Lung (tissue), 12 donors: ENCODE data around the gene ZNF473. TPM values are rescaled to one million over a fixed set of nuclear protein-coding genes. Genes with fewer than 3 reads are reported as not detected.

Experiments
- ATAC-seq: fragments of 200-7000 bp; cut with Tn5 transposase; one replicate; pipeline ENCODE4 v1.9.1; 2020; ENCODE audit warnings: moderate number of reproducible peaks; ENCODE audit not compliant: insufficient read depth, low FRiP score
- DNase-seq, 3 donors: peaks; one replicate each; pipeline ENCODE4 v3.0.0-alpha.2; 2013 to 2017
- H3K27ac ChIP-seq, 2 donors: one replicate each; pipeline ENCODE4 v1.5.1; 2013; ENCODE audit warnings: mild to moderate bottlenecking in 2 of 2, moderate library complexity in 2 of 2, control low read depth in 1 of 2, inconsistent platforms in 1 of 2, low read depth in 1 of 2, low read length in 1 of 2
- H3K27me3 ChIP-seq, 3 donors: one replicate each; pipeline ENCODE4 v1.5.1; 2013; ENCODE audit warnings: low read length in 2 of 3; ENCODE audit not compliant: control insufficient read depth in 3 of 3, insufficient read depth in 3 of 3
- H3K36me3 ChIP-seq, 4 donors: one replicate each; pipeline ENCODE4 v1.5.1; 2013; ENCODE audit warnings: low read length in 4 of 4, mild to moderate bottlenecking in 1 of 4, moderate library complexity in 1 of 4; ENCODE audit not compliant: control insufficient read depth in 4 of 4, insufficient read depth in 4 of 4
- H3K4me1 ChIP-seq, 5 donors: one replicate each; pipeline ENCODE4 v1.5.1; 2013; ENCODE audit warnings: low read length in 5 of 5, mild to moderate bottlenecking in 2 of 5, moderate library complexity in 1 of 5; ENCODE audit not compliant: control insufficient read depth in 5 of 5, insufficient read depth in 5 of 5
- H3K4me3 ChIP-seq: one replicate; pipeline ENCODE4 v1.5.1; 2013; ENCODE audit warnings: mild to moderate bottlenecking, control low read depth, moderate library complexity
- H3K9ac ChIP-seq, 2 donors: one replicate each; pipeline ENCODE4 v1.5.1; 2013; ENCODE audit warnings: low read length in 2 of 2, control low read depth in 1 of 2; ENCODE audit not compliant: insufficient read depth in 1 of 2
- H3K9me3 ChIP-seq, 4 donors: one replicate each; pipeline ENCODE4 v1.5.1; 2013; ENCODE audit warnings: low read length in 3 of 4, mild to moderate bottlenecking in 1 of 4, moderate library complexity in 1 of 4; ENCODE audit not compliant: control insufficient read depth in 4 of 4, insufficient read depth in 3 of 4
- WGBS, 2 donors: extraction: QIAGEN DNeasy Blood & Tissue Kit; methylation state at CpG; one replicate each; pipeline ENCODE4 v1.1.7; 2013; 5-methylcytosine and 5-hydroxymethylcytosine counted together
- polyA plus RNA-seq, 2 donors: library from polyadenylated mRNA; stranded (reverse); fragments of 200-250 nt; gene quantifications; one replicate each; pipeline ENCODE4 v1.2.1, GENCODE V29; 2013
- total RNA-seq, 2 donors: library from RNA; depleted of rRNA in 1 of 2; stranded (reverse); fragments of >200 nt in 1 of 2; gene quantifications; one replicate each; pipeline ENCODE4 v1.2.1, GENCODE V29; 2014 to 2021
- TF ChIP-seq, protein P1 (sequence below): IDR thresholded peaks from 2 replicates; pipeline ENCODE4 v1.5.1; 2012; ENCODE audit warnings: mild to moderate bottlenecking; ENCODE audit errors: control extremely low read depth, extremely low read depth
- donor health status: control.
- donor health status: control.
- donor health status: Bipolar disorder and iron deficiency.
- donor health status: healthy.
- donor health status: DM: yes; HTN: yes; CAD: no.

ZNF473 gene
- total and polyA plus RNA-seq, 4 donors, result 2.8 to 10.4 (median 6.6) TPM

DNA sequence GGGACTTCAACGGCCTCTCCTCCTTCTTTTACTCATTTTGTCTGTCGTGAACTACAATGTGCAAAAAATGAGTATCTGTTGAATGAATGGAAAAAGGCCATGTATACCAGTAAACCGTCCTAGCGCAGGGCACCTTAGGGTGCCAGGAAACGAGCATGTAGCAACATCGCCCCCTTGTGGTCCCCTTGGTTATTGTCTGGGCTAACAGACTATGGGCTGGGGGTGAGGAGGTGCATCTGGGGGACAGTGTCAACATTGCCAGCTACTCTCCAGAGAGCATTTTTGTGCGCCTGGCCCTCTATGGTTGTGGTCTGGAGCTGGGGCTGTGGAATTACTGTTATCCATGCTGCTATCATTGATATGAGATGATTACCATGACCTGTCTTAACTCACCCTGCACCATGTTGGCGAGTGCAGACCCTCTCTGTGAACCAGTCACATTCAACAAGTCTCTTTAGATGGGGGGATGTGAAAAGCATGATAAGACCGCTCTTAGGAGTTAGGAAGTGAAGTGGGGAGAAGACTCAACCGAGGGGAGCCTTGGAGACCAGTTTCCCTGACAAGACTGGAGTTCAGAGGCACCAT, 42.1 kb upstream of the ZNF473 start:
- Histone ChIP-seq H3K9ac (no peak overlapping the region), H3K4me3 (no peak overlapping the region), H3K9me3 (no peaks in the 10 kb centered on the region), H3K36me3 (peaks cover 0 to 40% (median 25%) of the 10 kb centered on the region in 4 donors), H3K27ac (no peak overlapping the region), H3K4me1 (no peaks in the 10 kb centered on the region), H3K27me3 (no peaks in the 10 kb centered on the region)
- peak; percentile 37 to 48 (median 46) for DNase-seq
- WGBS, 2 donors, result 50 to 57% methylated on average over 10 of the region's 10 CpGs
- TF ChIP-seq, protein P1, sequence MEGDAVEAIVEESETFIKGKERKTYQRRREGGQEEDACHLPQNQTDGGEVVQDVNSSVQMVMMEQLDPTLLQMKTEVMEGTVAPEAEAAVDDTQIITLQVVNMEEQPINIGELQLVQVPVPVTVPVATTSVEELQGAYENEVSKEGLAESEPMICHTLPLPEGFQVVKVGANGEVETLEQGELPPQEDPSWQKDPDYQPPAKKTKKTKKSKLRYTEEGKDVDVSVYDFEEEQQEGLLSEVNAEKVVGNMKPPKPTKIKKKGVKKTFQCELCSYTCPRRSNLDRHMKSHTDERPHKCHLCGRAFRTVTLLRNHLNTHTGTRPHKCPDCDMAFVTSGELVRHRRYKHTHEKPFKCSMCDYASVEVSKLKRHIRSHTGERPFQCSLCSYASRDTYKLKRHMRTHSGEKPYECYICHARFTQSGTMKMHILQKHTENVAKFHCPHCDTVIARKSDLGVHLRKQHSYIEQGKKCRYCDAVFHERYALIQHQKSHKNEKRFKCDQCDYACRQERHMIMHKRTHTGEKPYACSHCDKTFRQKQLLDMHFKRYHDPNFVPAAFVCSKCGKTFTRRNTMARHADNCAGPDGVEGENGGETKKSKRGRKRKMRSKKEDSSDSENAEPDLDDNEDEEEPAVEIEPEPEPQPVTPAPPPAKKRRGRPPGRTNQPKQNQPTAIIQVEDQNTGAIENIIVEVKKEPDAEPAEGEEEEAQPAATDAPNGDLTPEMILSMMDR, result peak; percentile 78
- peak; percentile 41 for ATAC-seq

DNA sequence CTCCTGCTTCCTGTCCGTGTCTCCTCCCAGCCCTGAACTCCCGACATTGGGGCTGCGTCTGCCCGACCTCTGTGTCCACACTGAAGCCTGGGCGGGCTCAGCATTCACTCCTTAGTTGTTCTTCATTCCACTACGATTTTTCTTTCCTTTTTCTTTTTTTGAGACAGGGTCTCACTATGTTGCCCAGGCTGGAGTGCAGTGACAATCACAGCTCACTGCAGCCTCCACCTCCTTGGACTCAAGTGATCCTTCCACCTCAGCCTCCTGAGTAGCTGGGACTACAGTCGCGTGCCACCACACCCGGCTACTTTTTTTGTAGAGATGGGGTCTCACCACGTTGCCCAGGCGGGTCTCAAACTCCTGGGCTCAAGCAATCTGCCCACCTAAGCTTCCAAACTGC, 41.3 kb upstream of the ZNF473 start:
- no peak overlapping the region for H3K9ac ChIP-seq
- no peak for DNase-seq
- TF ChIP-seq, protein P1, result no peak
- WGBS, 2 donors, result 91 to 92% methylated on average over 11 of the region's 11 CpGs
- no peaks in the 10 kb centered on the region for H3K27me3 ChIP-seq
- no peaks in the 10 kb centered on the region for H3K9me3 ChIP-seq
- peaks cover 0 to 38% (median 29%) of the 10 kb centered on the region in 4 donors for H3K36me3 ChIP-seq
- no peaks in the 10 kb centered on the region for H3K4me1 ChIP-seq
- H3K4me3 ChIP-seq, result no peak overlapping the region
- no peak overlapping the region for H3K27ac ChIP-seq
- ATAC-seq, result no peak

DNA sequence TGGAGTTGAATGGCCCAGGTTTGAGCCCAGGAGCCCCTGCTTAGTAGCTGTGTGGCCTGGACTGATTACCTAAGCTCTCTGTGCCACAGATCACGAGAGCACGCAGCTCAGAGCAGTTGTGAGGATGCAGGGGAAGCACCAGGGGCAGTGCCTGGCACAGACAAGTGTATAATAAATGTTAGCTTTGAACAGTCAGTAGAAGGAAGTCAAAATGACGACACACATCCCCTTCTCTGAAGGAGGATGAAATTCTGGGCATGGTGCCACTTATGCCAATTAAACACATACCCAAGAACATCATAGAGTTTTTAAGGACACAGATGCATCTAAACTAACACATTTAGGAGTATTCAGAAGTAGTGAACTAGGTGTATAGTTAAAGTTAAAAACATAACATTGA, 39.9 kb upstream of the ZNF473 start:
- Histone ChIP-seq H3K4me1 (no peaks in the 10 kb centered on the region), H3K27ac (no peak overlapping the region), H3K9me3 (no peaks in the 10 kb centered on the region), H3K4me3 (no peak overlapping the region), H3K9ac (no peak overlapping the region), H3K36me3 (peaks cover 0 to 36% (median 31%) of the 10 kb centered on the region in 4 donors), H3K27me3 (no peaks in the 10 kb centered on the region)
- TF ChIP-seq, protein P1, result no peak
- DNase-seq (no peak), ATAC-seq (no peak)
- 23 to 44% methylated on average over 3 of the region's 3 CpGs for WGBS, 2 donors

DNA sequence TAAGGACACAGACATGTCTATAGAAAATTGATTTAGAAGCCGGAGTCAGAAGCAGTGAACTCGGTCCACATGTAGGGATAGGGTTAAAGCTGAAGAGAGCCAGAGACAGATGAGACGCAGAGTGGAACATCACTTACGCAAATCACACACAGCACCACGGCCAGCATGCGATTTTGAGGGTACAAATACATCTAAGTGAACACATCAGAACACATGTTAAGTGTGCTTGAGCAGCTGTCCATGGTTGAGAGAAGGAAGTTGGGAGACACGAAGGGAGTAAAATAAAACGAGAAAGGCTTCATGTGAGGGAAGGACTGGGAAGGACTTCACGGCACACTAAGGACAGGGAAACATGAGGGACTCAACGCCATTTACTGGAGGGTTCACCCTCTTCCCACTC, 39.5 kb upstream of the ZNF473 start:
- DNase-seq, result no peak
- Histone ChIP-seq H3K4me1 (no peaks in the 10 kb centered on the region), H3K4me3 (no peak overlapping the region), H3K9me3 (no peaks in the 10 kb centered on the region), H3K9ac (no peak overlapping the region), H3K27ac (no peak overlapping the region), H3K36me3 (peaks cover 5 to 41% (median 36%) of the 10 kb centered on the region in 4 donors), H3K27me3 (no peaks in the 10 kb centered on the region)
- TF ChIP-seq, protein P1, result no peak
- 93 to 97% methylated on average over 10 of the region's 10 CpGs for WGBS, 2 donors
- ATAC-seq, result no peak
